Type B pancreatic cell (in vitro differentiated cells): ENCODE results near the gene ANKS3. TPM values are rescaled to one million over a fixed set of nuclear protein-coding genes. Genes with fewer than 3 reads are reported as not detected.

ENCODE experiments used
- DNase-seq: peaks from one replicate; pipeline ENCODE4 v3.0.0; 2021; ENCODE audit warnings: mixed read lengths; ENCODE audit not compliant: unreplicated experiment; ENCODE audit errors: extremely low spot score
- H3K27ac Mint-ChIP-seq: 2 replicates; pipeline ENCODE4 v1.8.0; 2021; ENCODE audit warnings: mild to moderate bottlenecking, mixed read lengths
- H3K27me3 Mint-ChIP-seq: 2 replicates; pipeline ENCODE4 v1.8.0; 2021; ENCODE audit warnings: mixed read lengths
- H3K36me3 Mint-ChIP-seq: 2 replicates; pipeline ENCODE4 v1.8.0; 2021; ENCODE audit warnings: mixed read lengths
- H3K4me1 Mint-ChIP-seq: one replicate; pipeline ENCODE4 v1.8.0; 2021; ENCODE audit warnings: mixed read lengths; ENCODE audit not compliant: unreplicated experiment
- H3K4me3 Mint-ChIP-seq: 2 replicates; pipeline ENCODE4 v1.8.0; 2021; ENCODE audit warnings: mild to moderate bottlenecking, mixed read lengths
- H3K9me3 Mint-ChIP-seq: 2 replicates; pipeline ENCODE4 v1.8.0; 2021; ENCODE audit warnings: mixed read lengths
- total RNA-seq: library from RNA; stranded (reverse); gene quantifications from 2 replicates; pipeline ENCODE4 v1.2.1, GENCODE V29; 2021; ENCODE audit warnings: low replicate concordance
- TF ChIP-seq, protein P1 (sequence below): fragments of 200-600 bp; sonication (generic); conservative IDR thresholded peaks from 2 replicates; pipeline ENCODE4 v1.5.0; 2021; ENCODE audit warnings: antibody characterized with exemption, mild to moderate bottlenecking

ANKS3 gene
- total RNA-seq, 1 donor from 2014 or later = 36.7 TPM

DNA sequence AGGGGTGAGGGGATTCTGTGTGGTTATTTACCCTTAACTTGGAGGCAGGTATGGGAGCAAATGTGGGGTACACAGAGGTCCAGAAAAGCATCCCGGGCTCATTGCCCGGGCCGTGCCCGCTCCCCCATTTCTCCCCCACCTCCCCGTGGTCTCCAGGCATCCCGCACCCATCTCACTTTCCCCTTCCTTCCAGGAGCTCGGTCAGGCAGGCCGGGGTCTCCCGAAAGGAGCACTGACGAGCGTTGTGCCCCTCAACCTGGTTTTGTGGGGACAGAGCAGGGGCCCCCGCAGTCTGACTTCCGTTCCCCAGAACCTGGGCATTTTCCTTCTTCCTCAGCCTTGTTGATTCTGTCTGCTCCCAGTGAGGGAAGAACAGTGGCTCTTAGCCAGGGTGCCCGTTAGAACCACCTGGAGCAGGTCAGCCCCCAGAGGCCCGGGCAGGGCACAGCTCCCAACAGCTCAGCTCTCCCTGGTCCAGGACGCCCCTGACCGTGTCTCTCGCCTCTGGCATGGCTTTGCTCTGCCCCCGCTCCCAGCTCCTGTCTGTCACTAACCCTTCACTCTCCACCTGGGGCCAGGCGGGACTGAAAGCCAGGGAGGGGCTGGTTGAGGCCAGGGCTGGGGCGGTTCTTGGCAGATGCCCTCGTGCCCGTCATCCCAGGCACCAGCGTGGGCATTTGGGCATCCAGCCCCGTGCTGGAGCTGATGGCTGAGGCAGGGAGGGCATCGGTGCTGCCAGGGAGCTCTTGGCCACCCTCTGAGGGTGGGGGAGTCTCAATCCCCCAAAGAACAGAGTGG is 53.2 kb downstream of the ANKS3 start:
- TF ChIP-seq, protein P1, sequence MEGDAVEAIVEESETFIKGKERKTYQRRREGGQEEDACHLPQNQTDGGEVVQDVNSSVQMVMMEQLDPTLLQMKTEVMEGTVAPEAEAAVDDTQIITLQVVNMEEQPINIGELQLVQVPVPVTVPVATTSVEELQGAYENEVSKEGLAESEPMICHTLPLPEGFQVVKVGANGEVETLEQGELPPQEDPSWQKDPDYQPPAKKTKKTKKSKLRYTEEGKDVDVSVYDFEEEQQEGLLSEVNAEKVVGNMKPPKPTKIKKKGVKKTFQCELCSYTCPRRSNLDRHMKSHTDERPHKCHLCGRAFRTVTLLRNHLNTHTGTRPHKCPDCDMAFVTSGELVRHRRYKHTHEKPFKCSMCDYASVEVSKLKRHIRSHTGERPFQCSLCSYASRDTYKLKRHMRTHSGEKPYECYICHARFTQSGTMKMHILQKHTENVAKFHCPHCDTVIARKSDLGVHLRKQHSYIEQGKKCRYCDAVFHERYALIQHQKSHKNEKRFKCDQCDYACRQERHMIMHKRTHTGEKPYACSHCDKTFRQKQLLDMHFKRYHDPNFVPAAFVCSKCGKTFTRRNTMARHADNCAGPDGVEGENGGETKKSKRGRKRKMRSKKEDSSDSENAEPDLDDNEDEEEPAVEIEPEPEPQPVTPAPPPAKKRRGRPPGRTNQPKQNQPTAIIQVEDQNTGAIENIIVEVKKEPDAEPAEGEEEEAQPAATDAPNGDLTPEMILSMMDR = no peak
- peaks cover 5% of the 10 kb centered on the region for H3K4me1 Mint-ChIP-seq
- H3K27ac Mint-ChIP-seq = no peak overlapping the region
- no peaks in the 10 kb centered on the region for H3K27me3 Mint-ChIP-seq
- no peak overlapping the region for H3K4me3 Mint-ChIP-seq
- H3K36me3 Mint-ChIP-seq = no peaks in the 10 kb centered on the region
- H3K9me3 Mint-ChIP-seq = no peaks in the 10 kb centered on the region
- no peak for DNase-seq

DNA sequence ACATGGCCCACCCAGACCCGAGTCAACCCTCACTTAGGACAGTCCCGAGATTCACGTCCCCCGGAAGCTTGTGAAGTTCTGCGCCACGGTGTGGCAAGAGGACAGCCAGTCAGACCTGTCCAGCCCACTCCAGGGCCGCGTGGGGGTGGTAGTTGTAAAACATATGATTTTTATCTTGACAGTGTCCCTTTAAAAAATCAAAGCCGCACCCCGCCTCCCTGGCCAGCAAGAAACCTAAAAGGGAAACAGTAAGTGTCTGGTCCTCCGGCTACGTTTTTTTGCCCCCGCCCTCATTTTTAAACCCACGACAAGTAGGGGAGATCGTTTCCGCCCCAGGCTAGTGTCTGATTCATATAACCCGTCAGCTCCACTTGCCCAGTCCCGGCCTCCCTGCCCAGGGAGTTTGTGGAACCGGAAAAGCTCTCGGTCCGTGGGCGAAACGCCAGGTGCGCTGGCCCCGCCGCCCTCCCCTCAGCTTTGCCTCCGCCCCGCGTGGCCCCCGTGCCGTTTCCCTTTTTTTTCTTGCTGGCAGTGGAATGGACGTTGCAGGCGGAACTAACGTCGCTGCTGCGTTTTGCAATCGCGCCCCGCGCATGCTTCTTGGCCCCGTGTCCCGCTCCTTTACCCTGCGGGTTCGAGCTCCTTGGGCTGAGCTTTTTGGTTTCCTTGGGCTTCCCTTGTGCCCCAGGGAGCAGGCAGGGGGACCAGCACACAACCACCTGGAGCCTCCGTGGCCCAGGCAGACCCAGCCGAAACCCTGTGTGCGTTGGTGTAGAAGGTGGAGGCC is 54.0 kb downstream of the ANKS3 start:
- no peak overlapping the region for H3K4me3 Mint-ChIP-seq
- peak overlapping the region; percentile 23 for H3K27ac Mint-ChIP-seq
- TF ChIP-seq, protein P1 = no peak
- H3K9me3 Mint-ChIP-seq = no peaks in the 10 kb centered on the region
- no peaks in the 10 kb centered on the region for H3K27me3 Mint-ChIP-seq
- no peak for DNase-seq
- no peaks in the 10 kb centered on the region for H3K36me3 Mint-ChIP-seq
- H3K4me1 Mint-ChIP-seq = peaks cover 5% of the 10 kb centered on the region

DNA sequence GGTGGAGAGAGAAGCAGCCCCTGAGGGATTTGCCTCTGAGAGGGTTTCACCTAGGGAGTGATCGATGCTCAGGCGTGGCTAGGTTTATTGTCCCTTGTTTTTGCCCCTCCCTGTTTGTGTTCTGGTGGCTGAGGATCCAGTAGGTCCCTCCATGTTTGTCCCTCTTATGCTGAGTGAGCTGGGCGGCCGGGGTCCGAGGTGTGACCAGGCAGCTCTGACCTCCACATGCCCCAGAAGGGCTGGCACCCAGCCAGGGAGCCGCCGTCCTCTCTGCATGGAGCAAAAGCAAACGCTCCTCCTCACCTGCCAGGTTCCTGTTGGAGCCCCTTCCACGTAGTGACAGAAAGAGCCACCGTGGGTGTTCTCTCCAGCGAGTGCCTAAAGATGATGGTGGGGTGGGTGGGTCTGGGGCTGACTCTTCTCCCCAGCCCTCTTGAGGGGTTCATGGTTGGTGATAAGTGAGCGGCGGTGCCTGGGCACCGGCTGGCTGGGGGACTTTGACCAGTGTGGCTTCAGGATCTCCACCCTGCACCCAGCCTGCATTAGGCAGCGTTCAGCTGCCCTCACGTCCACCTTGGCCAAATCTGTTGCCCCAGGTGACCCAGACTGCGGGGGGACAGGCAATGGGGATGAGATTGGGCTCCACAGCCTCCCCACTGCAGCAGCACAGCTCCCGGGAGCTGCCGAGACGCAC is 54.8 kb downstream of the ANKS3 start:
- Mint-ChIP-seq H3K27me3 (no peaks in the 10 kb centered on the region), H3K4me3 (no peak overlapping the region), H3K36me3 (no peaks in the 10 kb centered on the region), H3K27ac (peak overlapping the region; percentile 50), H3K9me3 (no peaks in the 10 kb centered on the region), H3K4me1 (peaks cover 5% of the 10 kb centered on the region)
- TF ChIP-seq, protein P1 = no peak
- DNase-seq = no peak

DNA sequence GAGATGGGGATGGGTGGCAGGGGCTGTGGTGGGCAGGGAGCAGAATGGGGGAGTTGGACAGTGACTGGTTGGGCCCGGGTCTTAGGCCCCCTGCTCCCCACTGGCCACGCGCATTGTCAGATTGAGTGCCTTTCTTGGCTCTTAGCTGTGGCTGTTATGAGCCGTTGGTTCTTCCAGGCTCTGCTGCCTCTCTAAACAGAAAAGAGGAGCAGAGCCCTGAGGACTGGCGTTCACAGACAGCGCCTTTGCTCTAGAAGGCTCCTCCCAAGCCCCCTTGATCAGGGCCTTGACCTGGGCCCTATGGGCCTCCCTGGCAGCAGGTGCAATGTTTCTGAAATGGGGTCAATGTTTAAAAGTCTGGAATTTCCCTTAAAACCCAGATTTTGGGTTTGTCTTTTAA is 55.5 kb downstream of the ANKS3 start:
- DNase-seq = no peak
- H3K9me3 Mint-ChIP-seq = no peaks in the 10 kb centered on the region
- no peaks in the 10 kb centered on the region for H3K36me3 Mint-ChIP-seq
- TF ChIP-seq, protein P1 = no peak
- peak overlapping the region; percentile 50 for H3K27ac Mint-ChIP-seq
- peaks cover 5% of the 10 kb centered on the region for H3K4me1 Mint-ChIP-seq
- H3K4me3 Mint-ChIP-seq = no peak overlapping the region
- no peaks in the 10 kb centered on the region for H3K27me3 Mint-ChIP-seq

DNA sequence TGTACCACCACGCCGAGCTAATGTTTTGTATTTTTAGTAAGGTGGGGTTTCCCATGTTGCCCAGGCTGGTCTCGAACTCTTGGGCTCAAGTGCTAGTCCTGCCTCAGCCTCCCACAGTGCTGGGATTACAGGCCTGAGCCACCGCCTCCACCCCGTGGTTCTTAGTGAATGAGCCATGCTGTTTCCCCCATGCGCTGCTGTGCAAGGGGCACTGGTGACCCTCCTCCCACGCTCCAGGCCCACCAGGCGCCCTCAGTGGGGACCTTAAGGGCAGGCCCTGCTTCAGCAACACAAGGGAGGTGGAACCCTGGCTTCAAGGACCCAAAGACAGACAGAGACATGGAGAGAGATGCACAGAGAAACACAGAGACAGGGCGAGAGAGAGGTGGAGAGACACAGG is 56.1 kb downstream of the ANKS3 start:
- no peak for DNase-seq
- TF ChIP-seq, protein P1 = no peak
- H3K27ac Mint-ChIP-seq = peak overlapping the region; percentile 34
- H3K27me3 Mint-ChIP-seq = no peaks in the 10 kb centered on the region
- no peaks in the 10 kb centered on the region for H3K9me3 Mint-ChIP-seq
- H3K4me1 Mint-ChIP-seq = peaks cover 5% of the 10 kb centered on the region
- no peak overlapping the region for H3K4me3 Mint-ChIP-seq
- H3K36me3 Mint-ChIP-seq = no peaks in the 10 kb centered on the region
